Liver (tissue), 3 donors: ENCODE results near the gene TMPRSS12.

Experiments used
- EGR1 ChIP-seq, 2 donors: IDR thresholded peaks; 2 replicates each; pipeline ENCODE4 v1.6.1; 2016 to 2018; ENCODE audit warnings: antibody characterized with exemption in 2 of 2, low read depth in 2 of 2
- FOXA2 ChIP-seq: IDR thresholded peaks from 2 replicates; pipeline ENCODE4 v1.6.1; 2016; ENCODE audit warnings: antibody characterized with exemption
- GABPA ChIP-seq, 2 donors: IDR thresholded peaks in 1 of 2; conservative IDR thresholded peaks in 1 of 2; 2 replicates each; pipeline ENCODE4 v1.6.1; 2016; ENCODE audit warnings: antibody characterized with exemption in 2 of 2, mild to moderate bottlenecking in 1 of 2, moderate library complexity in 1 of 2
- HNF4A ChIP-seq, 2 donors: conservative IDR thresholded peaks; 2 replicates each; pipeline ENCODE4 v1.6.1; 2016; ENCODE audit warnings: antibody characterized with exemption in 2 of 2, mild to moderate bottlenecking in 2 of 2
- JUND ChIP-seq, 2 donors: IDR thresholded peaks; 2 replicates each; pipeline ENCODE4 v1.6.1; 2016; ENCODE audit warnings: antibody characterized with exemption in 2 of 2
- RAD21 ChIP-seq, 2 donors: IDR thresholded peaks; 2 replicates each; pipeline ENCODE4 v1.6.1; 2016; ENCODE audit warnings: antibody characterized with exemption in 2 of 2, mild to moderate bottlenecking in 2 of 2
- REST ChIP-seq: IDR thresholded peaks from 2 replicates; pipeline ENCODE4 v1.6.1; 2016; ENCODE audit warnings: antibody characterized with exemption, mild to moderate bottlenecking
- SP1 ChIP-seq: IDR thresholded peaks from 2 replicates; pipeline ENCODE4 v1.6.1; 2018; ENCODE audit warnings: antibody characterized with exemption, mild to moderate bottlenecking
- TAF1 ChIP-seq: conservative IDR thresholded peaks from 2 replicates; pipeline ENCODE4 v1.6.1; 2016; ENCODE audit warnings: antibody characterized with exemption, mild to moderate bottlenecking
- ZBTB33 ChIP-seq: IDR thresholded peaks from 2 replicates; pipeline ENCODE4 v1.6.1; 2016; ENCODE audit warnings: antibody characterized with exemption
- TF ChIP-seq, protein P1 (sequence below): fragments of 150-350 bp; IDR thresholded peaks from 2 replicates; pipeline ENCODE4 v1.5.1; 2017; ENCODE audit warnings: improper control_type of control experiment, low read depth, low read length; ENCODE audit not compliant: missing input control
- TF ChIP-seq, protein P2 (sequence below): IDR thresholded peaks from 2 replicates; pipeline ENCODE4 v1.6.1; 2016; ENCODE audit warnings: antibody characterized with exemption
- donor health status: healthy.
- donor health status: healthy.

GRCh38 chr12:50901685-50902113 lies 59.0 kb downstream of the TMPRSS12 start:
- TF ChIP-seq, protein P1, sequence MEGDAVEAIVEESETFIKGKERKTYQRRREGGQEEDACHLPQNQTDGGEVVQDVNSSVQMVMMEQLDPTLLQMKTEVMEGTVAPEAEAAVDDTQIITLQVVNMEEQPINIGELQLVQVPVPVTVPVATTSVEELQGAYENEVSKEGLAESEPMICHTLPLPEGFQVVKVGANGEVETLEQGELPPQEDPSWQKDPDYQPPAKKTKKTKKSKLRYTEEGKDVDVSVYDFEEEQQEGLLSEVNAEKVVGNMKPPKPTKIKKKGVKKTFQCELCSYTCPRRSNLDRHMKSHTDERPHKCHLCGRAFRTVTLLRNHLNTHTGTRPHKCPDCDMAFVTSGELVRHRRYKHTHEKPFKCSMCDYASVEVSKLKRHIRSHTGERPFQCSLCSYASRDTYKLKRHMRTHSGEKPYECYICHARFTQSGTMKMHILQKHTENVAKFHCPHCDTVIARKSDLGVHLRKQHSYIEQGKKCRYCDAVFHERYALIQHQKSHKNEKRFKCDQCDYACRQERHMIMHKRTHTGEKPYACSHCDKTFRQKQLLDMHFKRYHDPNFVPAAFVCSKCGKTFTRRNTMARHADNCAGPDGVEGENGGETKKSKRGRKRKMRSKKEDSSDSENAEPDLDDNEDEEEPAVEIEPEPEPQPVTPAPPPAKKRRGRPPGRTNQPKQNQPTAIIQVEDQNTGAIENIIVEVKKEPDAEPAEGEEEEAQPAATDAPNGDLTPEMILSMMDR: no peak
- no peak for TF ChIP-seq HNF4A (conservative IDR thresholded peaks at IDR 0.05)
- no peak for TF ChIP-seq SP1
- TF ChIP-seq TAF1: no peak
- TF ChIP-seq RAD21 (IDR thresholded peaks at IDR 0.05): no peak
- TF ChIP-seq ZBTB33: no peak
- TF ChIP-seq, protein P2, sequence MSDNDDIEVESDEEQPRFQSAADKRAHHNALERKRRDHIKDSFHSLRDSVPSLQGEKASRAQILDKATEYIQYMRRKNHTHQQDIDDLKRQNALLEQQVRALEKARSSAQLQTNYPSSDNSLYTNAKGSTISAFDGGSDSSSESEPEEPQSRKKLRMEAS: no peak
- no peak for TF ChIP-seq GABPA (IDR thresholded peaks at IDR 0.05 in 1 of 2, conservative IDR thresholded peaks at IDR 0.05 in 1 of 2)
- TF ChIP-seq REST: no peak
- no peak for TF ChIP-seq EGR1 (IDR thresholded peaks at IDR 0.05; ENCODE audit: low read depth in 2 of 2)
- TF ChIP-seq JUND (IDR thresholded peaks at IDR 0.05): no peak
- TF ChIP-seq FOXA2: no peak
